Thyroid gland (tissue), 4 donors: ENCODE data around the gene OBP2B.

ENCODE experiments used
- POLR2A ChIP-seq, 2 donors: fragments of 450-650 bp; IDR thresholded peaks; one replicate each; pipeline ENCODE4 v1.6.1; 2017; ENCODE audit warnings: antibody characterized with exemption in 2 of 2, mild to moderate bottlenecking in 2 of 2, moderate library complexity in 1 of 2
- TF ChIP-seq, protein P1 (sequence below), 6 experiments: fragments of 200-600 bp in 3 of 6; fragments of 450-650 bp in 3 of 6; sonication (generic) in 3 of 6; IDR thresholded peaks; one replicate each; pipeline ENCODE4 v1.5.1; 2016 to 2019; ENCODE audit warnings: antibody characterized with exemption in 6 of 6, mild to moderate bottlenecking in 2 of 6, inconsistent platforms in 1 of 6, moderate library complexity in 1 of 6

DNA sequence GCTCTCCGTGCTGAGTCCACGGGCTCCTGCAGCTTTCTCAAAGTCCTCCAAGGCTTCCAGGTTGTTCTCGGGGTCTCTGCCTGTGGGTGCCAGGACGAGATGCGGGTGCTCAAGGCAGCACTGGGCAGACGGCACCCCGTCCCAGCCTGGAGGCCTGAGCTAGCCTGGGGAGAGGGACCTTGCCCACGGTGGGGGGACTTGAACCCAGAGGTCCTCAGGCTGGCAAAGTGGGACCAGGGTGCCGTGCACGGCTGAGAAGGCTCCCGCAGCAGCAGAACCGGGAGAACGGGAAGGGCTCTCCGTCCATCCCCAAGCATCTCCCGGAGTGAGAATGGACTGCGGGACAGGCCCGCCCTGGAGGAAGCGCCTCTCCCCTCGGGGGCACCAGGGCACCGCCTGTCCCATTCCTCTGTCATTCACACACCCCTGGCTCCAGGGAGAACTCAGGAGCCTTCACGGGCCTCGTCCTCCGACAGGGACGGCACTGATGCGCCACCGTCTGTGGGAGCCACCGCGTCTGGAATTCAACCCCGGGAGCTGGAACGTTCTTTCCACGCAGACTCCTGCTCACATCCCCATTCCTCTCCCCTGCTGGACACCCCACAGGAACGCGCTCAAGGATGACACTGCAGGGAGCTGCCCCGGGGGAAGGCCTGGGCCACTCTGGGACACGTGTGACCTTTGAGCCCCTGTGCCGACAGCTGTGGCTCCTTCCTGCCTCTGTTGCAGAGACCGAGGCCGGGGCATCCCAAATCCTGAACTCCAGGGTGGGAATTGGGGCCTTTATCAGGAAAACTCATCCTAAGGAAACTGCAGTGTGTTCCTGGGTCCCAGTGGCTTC lies 16.3 kb upstream of the OBP2B start:
- TF ChIP-seq, protein P1, sequence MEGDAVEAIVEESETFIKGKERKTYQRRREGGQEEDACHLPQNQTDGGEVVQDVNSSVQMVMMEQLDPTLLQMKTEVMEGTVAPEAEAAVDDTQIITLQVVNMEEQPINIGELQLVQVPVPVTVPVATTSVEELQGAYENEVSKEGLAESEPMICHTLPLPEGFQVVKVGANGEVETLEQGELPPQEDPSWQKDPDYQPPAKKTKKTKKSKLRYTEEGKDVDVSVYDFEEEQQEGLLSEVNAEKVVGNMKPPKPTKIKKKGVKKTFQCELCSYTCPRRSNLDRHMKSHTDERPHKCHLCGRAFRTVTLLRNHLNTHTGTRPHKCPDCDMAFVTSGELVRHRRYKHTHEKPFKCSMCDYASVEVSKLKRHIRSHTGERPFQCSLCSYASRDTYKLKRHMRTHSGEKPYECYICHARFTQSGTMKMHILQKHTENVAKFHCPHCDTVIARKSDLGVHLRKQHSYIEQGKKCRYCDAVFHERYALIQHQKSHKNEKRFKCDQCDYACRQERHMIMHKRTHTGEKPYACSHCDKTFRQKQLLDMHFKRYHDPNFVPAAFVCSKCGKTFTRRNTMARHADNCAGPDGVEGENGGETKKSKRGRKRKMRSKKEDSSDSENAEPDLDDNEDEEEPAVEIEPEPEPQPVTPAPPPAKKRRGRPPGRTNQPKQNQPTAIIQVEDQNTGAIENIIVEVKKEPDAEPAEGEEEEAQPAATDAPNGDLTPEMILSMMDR (IDR thresholded peaks at IDR 0.05) = no peak
- TF ChIP-seq POLR2A (IDR thresholded peaks at IDR 0.05) = no peak
